Neural crest cell (in vitro differentiated cells): Measurements from ENCODE around the gene VIM. TPM values are rescaled to one million over a fixed set of nuclear protein-coding genes. Genes with fewer than 3 reads are reported as not detected.

Experiments
- total RNA-seq: library from RNA; stranded (reverse); gene quantifications from 2 replicates; pipeline ENCODE4 v1.2.1, GENCODE V29; 2021

The VIM gene
- total RNA-seq, 1 donor from 2014 or later = 1,786 TPM

Other genes starting within 250 kb of the VIM start
- 1.6 and 2.2 TPM in 2 replicates for gene CUBN, start 98.4 kb upstream of the VIM start, total RNA-seq
- gene TRDMT1, start 26.6 kb upstream of the VIM start, total RNA-seq = 17.3 and 20.6 TPM in 2 replicates
- gene ST8SIA6, start 226.4 kb downstream of the VIM start, total RNA-seq = not detected in 2 replicates